Measurements from ENCODE around the gene MAMDC2. TPM values are rescaled to one million over a fixed set of nuclear protein-coding genes. Genes with fewer than 3 reads are reported as not detected.

The MAMDC2 gene
- total RNA-seq, 1 donor from 2014 or later: 0.10 TPM

DNA sequence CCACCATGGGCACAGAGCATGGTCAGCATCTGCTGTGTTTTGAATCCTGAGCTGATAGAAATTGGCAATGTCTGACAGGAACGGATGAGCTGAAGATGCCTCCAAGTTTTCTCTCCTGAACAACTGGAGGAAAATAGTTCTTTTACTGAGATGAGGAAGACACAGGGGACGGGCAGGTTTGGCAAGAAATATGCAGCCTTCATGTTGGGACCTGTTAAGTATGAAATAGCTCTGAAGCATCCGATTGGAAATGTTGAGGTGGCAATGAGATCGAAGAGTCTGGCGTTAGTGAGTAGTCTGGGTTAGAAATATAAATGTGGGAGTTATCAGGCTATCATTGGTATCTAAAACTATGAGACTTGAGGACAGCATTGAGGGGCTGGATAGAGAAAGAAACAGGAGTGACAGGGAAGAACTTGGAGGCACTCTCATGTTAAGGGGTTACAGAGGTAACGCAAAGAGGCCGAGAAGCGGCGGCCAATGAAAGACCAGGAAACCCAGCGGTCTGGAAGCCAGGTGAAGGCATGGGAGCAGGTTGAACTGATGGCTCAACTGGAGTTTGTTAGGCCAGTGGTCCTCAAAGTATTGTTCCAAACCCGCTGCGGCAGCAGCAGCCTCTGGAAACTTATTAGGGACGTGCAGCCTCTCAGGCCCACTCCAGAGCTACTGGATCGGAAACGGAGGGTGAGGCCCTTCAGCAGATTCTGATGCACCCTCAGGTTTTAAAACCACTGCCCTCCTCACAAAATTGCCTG lies 1.0 kb upstream of the MAMDC2 start:
- Mint-ChIP-seq H3K9me3 (ENCODE audit: unreplicated experiment) (peaks cover 7% of the 10 kb centered on the region), H3K36me3 (ENCODE audit: low read depth, unreplicated experiment) (peaks cover 4% of the 10 kb centered on the region), H3K4me1 (ENCODE audit: unreplicated experiment) (peaks cover 15% of the 10 kb centered on the region), H3K27me3 (ENCODE audit: unreplicated experiment) (peaks cover 20% of the 10 kb centered on the region), H3K27ac (ENCODE audit: unreplicated experiment) (no peak overlapping the region), H3K4me3 (ENCODE audit: unreplicated experiment) (no peak overlapping the region)
- no peak for DNase-seq (ENCODE audit: low spot score)
- TF ChIP-seq, protein P1, sequence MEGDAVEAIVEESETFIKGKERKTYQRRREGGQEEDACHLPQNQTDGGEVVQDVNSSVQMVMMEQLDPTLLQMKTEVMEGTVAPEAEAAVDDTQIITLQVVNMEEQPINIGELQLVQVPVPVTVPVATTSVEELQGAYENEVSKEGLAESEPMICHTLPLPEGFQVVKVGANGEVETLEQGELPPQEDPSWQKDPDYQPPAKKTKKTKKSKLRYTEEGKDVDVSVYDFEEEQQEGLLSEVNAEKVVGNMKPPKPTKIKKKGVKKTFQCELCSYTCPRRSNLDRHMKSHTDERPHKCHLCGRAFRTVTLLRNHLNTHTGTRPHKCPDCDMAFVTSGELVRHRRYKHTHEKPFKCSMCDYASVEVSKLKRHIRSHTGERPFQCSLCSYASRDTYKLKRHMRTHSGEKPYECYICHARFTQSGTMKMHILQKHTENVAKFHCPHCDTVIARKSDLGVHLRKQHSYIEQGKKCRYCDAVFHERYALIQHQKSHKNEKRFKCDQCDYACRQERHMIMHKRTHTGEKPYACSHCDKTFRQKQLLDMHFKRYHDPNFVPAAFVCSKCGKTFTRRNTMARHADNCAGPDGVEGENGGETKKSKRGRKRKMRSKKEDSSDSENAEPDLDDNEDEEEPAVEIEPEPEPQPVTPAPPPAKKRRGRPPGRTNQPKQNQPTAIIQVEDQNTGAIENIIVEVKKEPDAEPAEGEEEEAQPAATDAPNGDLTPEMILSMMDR (IDR thresholded peaks at IDR 0.05; ENCODE audit: unreplicated experiment): no peak

DNA sequence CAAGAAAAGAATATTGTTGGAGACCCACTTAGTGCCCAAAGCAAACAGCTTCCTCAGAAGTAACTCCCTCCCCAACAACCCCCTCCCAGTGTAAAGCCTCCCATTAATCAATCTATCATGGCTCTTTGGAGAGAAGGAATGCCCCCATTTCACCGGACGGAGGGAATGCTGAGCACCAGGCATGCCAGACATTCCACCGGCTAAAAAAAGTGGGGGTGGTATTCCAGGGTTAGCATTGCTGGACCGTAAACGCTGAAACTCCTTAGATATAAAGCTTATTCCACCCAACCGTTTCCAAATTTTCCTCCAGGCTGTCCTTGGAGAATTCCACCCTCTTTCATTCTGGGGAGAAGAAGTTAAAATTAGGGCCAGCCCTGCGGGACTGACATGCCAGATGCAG lies 363 bp upstream of the MAMDC2 start:
- no peak for DNase-seq (ENCODE audit: low spot score)
- Mint-ChIP-seq H3K36me3 (ENCODE audit: low read depth, unreplicated experiment) (peaks cover under 1% of the 10 kb centered on the region), H3K9me3 (ENCODE audit: unreplicated experiment) (peaks cover 2% of the 10 kb centered on the region), H3K4me1 (ENCODE audit: unreplicated experiment) (peaks cover 15% of the 10 kb centered on the region), H3K27me3 (ENCODE audit: unreplicated experiment) (peaks cover 16% of the 10 kb centered on the region), H3K4me3 (ENCODE audit: unreplicated experiment) (peak overlapping the region; percentile 31), H3K27ac (ENCODE audit: unreplicated experiment) (no peak overlapping the region)
- TF ChIP-seq, protein P1 (IDR thresholded peaks at IDR 0.05; ENCODE audit: unreplicated experiment): no peak

DNA sequence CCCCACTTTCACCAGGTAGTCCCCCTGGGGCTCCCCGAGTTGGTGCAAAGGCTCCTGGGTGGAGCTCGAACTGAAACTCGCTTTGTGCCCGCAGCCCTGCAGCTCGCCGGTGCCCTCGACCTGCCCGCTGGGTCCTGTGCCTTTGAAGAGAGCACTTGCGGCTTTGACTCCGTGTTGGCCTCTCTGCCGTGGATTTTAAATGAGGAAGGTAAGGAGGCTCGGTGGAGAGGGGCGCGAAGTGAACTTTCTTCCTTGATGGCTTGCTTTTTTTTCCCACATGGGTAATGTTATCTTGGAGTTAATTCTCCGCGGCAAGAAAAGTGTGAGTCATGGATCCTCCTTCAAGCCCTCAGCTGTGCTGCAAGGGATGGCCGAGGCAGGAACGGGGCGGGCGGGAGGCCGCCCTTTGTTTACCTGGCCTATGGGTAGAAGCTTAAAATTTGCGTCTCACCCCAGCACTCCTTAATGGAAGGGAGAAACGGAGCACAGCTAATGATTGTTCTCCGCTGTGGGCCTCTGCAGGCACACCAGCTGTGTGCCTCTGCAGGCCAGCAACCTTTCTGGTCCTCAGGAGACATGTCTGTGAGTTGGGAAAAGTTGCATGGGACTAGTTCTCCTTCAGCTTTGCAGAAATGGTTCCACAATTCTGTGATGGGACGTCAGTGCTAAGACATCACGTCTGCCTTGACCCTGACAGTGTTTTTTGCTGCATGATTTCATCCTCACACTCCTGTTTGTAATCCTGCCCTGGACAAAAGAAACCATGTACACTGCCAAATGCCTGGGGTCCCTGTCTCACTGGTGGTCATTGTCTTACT lies 1.1 kb downstream of the MAMDC2 start:
- no peaks in the 10 kb centered on the region for H3K36me3 Mint-ChIP-seq (ENCODE audit: low read depth, unreplicated experiment)
- H3K27ac Mint-ChIP-seq (ENCODE audit: unreplicated experiment): peak overlapping the region; percentile 25
- peak overlapping the region; percentile 87 for H3K4me3 Mint-ChIP-seq (ENCODE audit: unreplicated experiment)
- peaks cover 14% of the 10 kb centered on the region for H3K27me3 Mint-ChIP-seq (ENCODE audit: unreplicated experiment)
- H3K9me3 Mint-ChIP-seq (ENCODE audit: unreplicated experiment): no peaks in the 10 kb centered on the region
- TF ChIP-seq, protein P1 (IDR thresholded peaks at IDR 0.05; ENCODE audit: unreplicated experiment): no peak
- H3K4me1 Mint-ChIP-seq (ENCODE audit: unreplicated experiment): peaks cover 15% of the 10 kb centered on the region
- DNase-seq (ENCODE audit: low spot score): peak; percentile 7

DNA sequence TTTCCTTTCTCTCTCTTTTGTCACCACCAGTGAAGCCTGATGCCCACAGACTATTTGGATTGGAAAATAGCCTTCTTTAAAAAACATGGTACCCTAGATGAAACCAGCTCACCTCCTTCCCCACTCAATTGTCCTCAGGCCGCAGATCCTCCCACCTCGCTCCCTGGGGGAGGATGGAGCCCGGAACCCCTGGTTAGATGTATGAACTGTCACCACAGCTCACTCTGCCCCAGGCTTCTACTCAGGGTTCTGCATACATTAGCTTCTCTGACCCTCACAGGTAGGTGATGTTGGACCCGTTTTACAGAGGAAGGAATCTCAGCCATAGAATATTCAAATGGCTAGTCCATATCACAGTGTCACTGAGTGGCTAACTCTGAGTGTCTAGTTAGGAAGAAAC lies 1.8 kb downstream of the MAMDC2 start:
- Mint-ChIP-seq H3K4me1 (ENCODE audit: unreplicated experiment) (peaks cover 15% of the 10 kb centered on the region), H3K36me3 (ENCODE audit: low read depth, unreplicated experiment) (no peaks in the 10 kb centered on the region), H3K4me3 (ENCODE audit: unreplicated experiment) (no peak overlapping the region), H3K9me3 (ENCODE audit: unreplicated experiment) (no peaks in the 10 kb centered on the region), H3K27ac (ENCODE audit: unreplicated experiment) (no peak overlapping the region), H3K27me3 (ENCODE audit: unreplicated experiment) (peaks cover 14% of the 10 kb centered on the region)
- TF ChIP-seq, protein P1 (IDR thresholded peaks at IDR 0.05; ENCODE audit: unreplicated experiment): no peak
- DNase-seq (ENCODE audit: low spot score): no peak

Measured in endothelial cell (in vitro differentiated cells).